Nephron progenitor cell (in vitro differentiated cells): ENCODE data around the gene NPPB.

Experiments used
- DNase-seq: peaks from one replicate; pipeline ENCODE4 v3.0.0; 2021
- H3K27ac Mint-ChIP-seq: 2 replicates; pipeline ENCODE4 v1.8.0; 2021; ENCODE audit warnings: mild to moderate bottlenecking, moderate library complexity, mixed read lengths
- H3K27me3 Mint-ChIP-seq: 2 replicates; pipeline ENCODE4 v1.8.0; 2021; ENCODE audit warnings: mild to moderate bottlenecking, low read depth, mixed read lengths; ENCODE audit not compliant: poor library complexity
- H3K36me3 Mint-ChIP-seq: 2 replicates; pipeline ENCODE4 v1.8.0; 2021; ENCODE audit warnings: low read depth, mixed read lengths
- H3K4me1 Mint-ChIP-seq: 2 replicates; pipeline ENCODE4 v1.8.0; 2021; ENCODE audit warnings: mixed read lengths
- H3K4me3 Mint-ChIP-seq: 2 replicates; pipeline ENCODE4 v1.8.0; 2021; ENCODE audit warnings: mild to moderate bottlenecking, moderate library complexity, mixed read lengths
- H3K9me3 Mint-ChIP-seq: 2 replicates; pipeline ENCODE4 v1.8.0; 2021; ENCODE audit warnings: mild to moderate bottlenecking, moderate library complexity, mixed read lengths
- CTCF ChIP-seq: fragments of 200-600 bp; sonication (generic); IDR thresholded peaks from 2 replicates; pipeline ENCODE4 v1.5.0; 2021; ENCODE audit warnings: antibody characterized with exemption

NPPB gene

GRCh38 chr1:11836955-11837766, 21.6 kb downstream of the NPPB start:
- no peak for DNase-seq
- no peaks in the 10 kb centered on the region for H3K4me1 Mint-ChIP-seq
- H3K9me3 Mint-ChIP-seq = no peaks in the 10 kb centered on the region
- H3K4me3 Mint-ChIP-seq = no peak overlapping the region
- H3K27ac Mint-ChIP-seq = peak overlapping the region; percentile 32
- H3K27me3 Mint-ChIP-seq = peaks cover 3% of the 10 kb centered on the region
- no peak for TF ChIP-seq CTCF
- H3K36me3 Mint-ChIP-seq = peaks cover 57% of the 10 kb centered on the region

- DNase-seq = no peak
- no peaks in the 10 kb centered on the region for H3K4me1 Mint-ChIP-seq
- H3K27me3 Mint-ChIP-seq = peaks cover 3% of the 10 kb centered on the region
- no peak overlapping the region for H3K4me3 Mint-ChIP-seq
- no peaks in the 10 kb centered on the region for H3K9me3 Mint-ChIP-seq
- peak overlapping the region; percentile 84 for H3K27ac Mint-ChIP-seq
- TF ChIP-seq CTCF = no peak
- peaks cover 50% of the 10 kb centered on the region for H3K36me3 Mint-ChIP-seq
Measured at GRCh38 chr1:11835441-11836225, 23.1 kb downstream of the NPPB start.

- H3K4me1 Mint-ChIP-seq = no peaks in the 10 kb centered on the region
- H3K4me3 Mint-ChIP-seq = no peak overlapping the region
- no peak overlapping the region for H3K27ac Mint-ChIP-seq
- no peak for DNase-seq
- peaks cover 59% of the 10 kb centered on the region for H3K36me3 Mint-ChIP-seq
- TF ChIP-seq CTCF = no peak
- H3K9me3 Mint-ChIP-seq = no peaks in the 10 kb centered on the region
- H3K27me3 Mint-ChIP-seq = peaks cover 3% of the 10 kb centered on the region
Measured at GRCh38 chr1:11833900-11834299, 24.8 kb downstream of the NPPB start.

GRCh38 chr1:11833497-11833896, 25.2 kb downstream of the NPPB start:
- no peak overlapping the region for H3K4me3 Mint-ChIP-seq
- no peak for DNase-seq
- peaks cover 3% of the 10 kb centered on the region for H3K27me3 Mint-ChIP-seq

GRCh38 chr1:11831945-11832725, 26.6 kb downstream of the NPPB start:
- Mint-ChIP-seq H3K4me1 (no peaks in the 10 kb centered on the region), H3K9me3 (no peaks in the 10 kb centered on the region), H3K4me3 (no peak overlapping the region), H3K27ac (no peak overlapping the region), H3K36me3 (peaks cover 67% of the 10 kb centered on the region), H3K27me3 (peaks cover 3% of the 10 kb centered on the region)
- DNase-seq = no peak
- no peak for TF ChIP-seq CTCF

More at GRCh38 chr1:11833497-11833896, 25.2 kb downstream of the NPPB start:
- H3K4me1 Mint-ChIP-seq = no peaks in the 10 kb centered on the region
- peaks cover 59% of the 10 kb centered on the region for H3K36me3 Mint-ChIP-seq
- no peaks in the 10 kb centered on the region for H3K9me3 Mint-ChIP-seq
- no peak for TF ChIP-seq CTCF
- H3K27ac Mint-ChIP-seq = no peak overlapping the region
